LNCaP clone FGC (cell line): ENCODE data around the gene DUSP3.

ENCODE experiments used
- DNase-seq: peaks from one replicate; pipeline ENCODE4 v3.0.0-alpha.2; 2011; ENCODE audit warnings: low read depth
- H3K4me3 ChIP-seq: 2 replicates; pipeline ENCODE4 v1.5.1; 2011; ENCODE audit warnings: mild to moderate bottlenecking, low read depth, low read length, control low read depth
- TF ChIP-seq, protein P1 (sequence below): IDR thresholded peaks from 2 replicates; pipeline ENCODE4 v1.5.1; 2012; ENCODE audit warnings: mild to moderate bottlenecking; ENCODE audit not compliant: control insufficient read depth, insufficient read depth; ENCODE audit errors: extremely low read depth

Gene DUSP3

DNA sequence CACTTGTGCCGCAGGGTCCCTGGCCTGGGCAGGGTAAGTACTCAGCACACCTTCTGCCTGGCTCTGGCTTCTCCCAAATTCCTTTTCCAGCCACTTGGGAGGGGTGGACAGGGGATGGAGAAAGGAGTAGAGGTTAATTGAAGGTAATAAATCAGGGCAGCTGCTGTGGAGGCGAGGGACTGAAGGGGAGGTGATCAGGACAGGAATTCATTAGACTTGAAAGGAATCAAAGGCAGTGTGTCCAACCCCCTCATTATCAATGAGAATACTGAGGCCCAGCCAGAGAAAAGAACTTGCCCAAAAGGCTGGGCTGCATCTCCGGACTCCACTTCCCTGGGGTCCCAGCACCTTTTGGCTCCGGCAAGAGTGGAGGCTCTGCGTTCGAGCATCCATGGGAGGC is 22.6 kb downstream of the DUSP3 start:
- TF ChIP-seq, protein P1, sequence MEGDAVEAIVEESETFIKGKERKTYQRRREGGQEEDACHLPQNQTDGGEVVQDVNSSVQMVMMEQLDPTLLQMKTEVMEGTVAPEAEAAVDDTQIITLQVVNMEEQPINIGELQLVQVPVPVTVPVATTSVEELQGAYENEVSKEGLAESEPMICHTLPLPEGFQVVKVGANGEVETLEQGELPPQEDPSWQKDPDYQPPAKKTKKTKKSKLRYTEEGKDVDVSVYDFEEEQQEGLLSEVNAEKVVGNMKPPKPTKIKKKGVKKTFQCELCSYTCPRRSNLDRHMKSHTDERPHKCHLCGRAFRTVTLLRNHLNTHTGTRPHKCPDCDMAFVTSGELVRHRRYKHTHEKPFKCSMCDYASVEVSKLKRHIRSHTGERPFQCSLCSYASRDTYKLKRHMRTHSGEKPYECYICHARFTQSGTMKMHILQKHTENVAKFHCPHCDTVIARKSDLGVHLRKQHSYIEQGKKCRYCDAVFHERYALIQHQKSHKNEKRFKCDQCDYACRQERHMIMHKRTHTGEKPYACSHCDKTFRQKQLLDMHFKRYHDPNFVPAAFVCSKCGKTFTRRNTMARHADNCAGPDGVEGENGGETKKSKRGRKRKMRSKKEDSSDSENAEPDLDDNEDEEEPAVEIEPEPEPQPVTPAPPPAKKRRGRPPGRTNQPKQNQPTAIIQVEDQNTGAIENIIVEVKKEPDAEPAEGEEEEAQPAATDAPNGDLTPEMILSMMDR: no peak
- DNase-seq: no peak
- no peak overlapping the region for H3K4me3 ChIP-seq

DNA sequence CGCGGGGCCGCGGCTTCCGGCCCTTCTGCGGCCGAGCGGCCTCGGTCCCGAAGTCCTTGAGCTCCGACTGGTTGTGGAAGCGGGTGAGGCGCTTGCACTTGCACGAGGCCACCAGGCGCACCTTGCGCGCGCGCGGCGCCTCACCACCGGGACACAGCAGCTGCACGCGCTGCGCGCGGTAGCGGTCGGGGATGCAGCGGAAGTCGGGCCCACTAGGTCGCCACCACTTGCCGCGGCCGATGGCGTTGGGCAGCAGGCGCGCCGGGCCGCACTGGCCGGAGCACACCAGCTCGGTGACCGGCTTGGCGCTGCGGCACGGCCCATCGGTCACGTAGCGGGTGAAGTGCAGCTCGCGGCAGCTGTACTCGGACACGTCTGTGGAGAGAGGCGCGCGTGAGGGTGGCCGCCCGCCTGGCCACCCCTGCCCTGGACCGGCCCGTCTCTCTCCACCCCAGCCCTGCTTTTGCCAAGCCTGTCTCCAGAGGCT is 23.3 kb downstream of the DUSP3 start:
- H3K4me3 ChIP-seq: no peak overlapping the region
- TF ChIP-seq, protein P1: no peak
- DNase-seq: no peak

DNA sequence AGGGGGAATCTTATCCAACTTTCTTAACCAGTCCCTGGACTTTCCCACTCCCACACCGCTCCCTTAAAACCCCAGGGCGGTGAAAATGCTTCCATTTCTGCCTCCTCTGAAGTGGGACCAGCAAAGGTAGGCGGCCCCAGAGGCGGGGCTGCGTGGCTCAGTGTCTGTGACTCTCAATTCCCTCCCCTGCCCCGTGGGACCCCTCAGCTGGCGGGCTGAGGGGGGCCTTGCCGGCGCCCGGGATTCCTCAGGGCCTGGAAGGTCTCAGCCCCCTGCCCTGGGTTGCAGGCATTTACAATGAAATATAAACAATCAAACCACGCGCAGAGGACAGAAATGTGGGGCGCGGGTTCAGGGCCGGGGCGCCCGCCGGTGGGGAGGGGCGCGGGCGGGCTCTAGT is 23.8 kb downstream of the DUSP3 start:
- TF ChIP-seq, protein P1: no peak
- DNase-seq: no peak
- no peak overlapping the region for H3K4me3 ChIP-seq

DNA sequence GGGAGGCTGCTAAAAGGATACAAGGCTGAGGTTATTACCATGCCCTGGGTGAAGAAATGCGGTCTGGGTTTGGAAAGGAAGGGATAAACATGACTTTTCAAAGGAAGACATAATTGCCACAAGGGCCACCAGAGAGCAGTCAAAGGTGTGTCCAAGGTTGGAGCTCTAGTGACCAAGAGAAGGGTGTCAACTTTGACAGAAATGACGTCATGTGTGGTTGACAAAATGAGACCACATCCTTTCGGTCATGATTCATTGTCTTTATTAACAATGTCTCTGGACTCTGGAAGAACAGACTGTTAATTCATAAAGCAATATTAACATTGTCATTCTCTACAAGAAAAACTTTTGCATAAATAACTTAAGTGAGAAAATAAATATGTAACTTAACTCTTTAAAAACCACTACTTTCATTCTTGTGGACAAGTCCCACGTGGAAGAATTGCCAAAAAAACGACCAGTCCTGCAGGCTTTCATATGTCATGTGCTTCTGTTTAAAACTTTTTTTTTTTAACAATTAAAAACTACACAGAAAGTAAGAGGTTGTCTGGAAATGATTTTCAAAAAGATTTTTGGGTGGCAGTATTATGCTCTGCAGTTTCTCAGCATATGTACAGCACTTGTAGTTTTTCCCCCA is 25.2 kb downstream of the DUSP3 start:
- DNase-seq: no peak
- TF ChIP-seq, protein P1: no peak
- no peak overlapping the region for H3K4me3 ChIP-seq

DNA sequence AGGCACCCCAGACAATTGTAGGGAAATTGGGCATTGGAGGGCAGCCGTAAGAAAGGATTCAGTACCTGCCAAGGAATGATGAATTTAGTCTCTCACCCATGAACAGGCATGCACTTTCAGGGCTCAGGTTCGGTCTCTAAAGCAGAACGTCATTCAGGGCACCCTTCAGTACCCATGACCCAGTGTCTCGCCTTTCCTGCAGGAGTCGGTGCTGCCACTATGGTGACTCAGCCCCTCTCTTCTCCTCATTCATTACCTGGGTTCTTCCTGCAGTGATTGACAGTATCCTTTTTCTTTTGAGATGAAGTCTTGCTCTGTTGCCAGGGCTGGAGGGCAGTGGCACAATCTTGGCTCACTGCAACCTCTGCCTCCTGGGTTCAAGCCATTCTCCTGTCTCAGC is 28.6 kb downstream of the DUSP3 start:
- no peak for DNase-seq
- TF ChIP-seq, protein P1: no peak
- H3K4me3 ChIP-seq: no peak overlapping the region

DNA sequence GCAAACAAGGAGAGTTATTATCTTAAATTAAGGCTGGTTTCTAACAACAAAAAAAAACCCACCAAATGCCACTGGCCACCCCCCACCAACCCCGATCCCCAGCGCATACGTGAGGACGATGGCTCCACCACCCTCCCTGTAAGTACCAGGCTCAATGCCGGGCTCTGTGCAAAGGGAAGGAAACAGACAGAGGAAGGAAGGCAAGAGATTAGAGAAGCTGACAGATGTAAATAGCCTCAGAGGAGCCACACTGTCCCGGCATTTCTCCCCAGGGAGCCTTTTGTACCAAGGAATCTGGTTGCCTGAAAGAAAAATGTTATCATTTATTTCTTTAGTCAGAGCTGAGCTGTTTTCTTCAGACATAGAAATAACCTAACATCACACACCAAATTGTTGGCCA is 33.2 kb downstream of the DUSP3 start:
- no peak overlapping the region for H3K4me3 ChIP-seq
- DNase-seq: no peak
- TF ChIP-seq, protein P1: no peak

DNA sequence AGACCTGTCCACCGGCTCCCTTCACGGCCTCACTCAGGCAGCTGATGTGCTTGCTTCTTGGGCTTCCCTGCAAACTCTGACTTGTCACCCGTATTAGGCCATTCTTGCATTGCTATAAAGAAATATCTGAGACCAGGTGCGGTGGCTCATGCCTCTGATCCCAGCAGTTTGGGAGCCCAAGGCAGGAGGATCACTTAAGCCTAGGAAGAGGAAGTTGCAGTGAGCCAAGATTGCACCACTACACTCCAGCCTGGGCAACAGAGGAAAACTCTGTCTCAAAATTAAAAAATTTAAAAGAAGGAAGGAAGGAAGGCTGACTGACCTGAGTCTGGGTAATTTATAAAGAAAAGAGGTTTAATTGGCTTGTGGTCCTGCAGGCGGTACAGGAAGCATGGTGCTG is 37.1 kb downstream of the DUSP3 start:
- TF ChIP-seq, protein P1: no peak
- no peak for DNase-seq

More for the DNA sequence above, 37.1 kb downstream of the DUSP3 start:
- no peak overlapping the region for H3K4me3 ChIP-seq
